ENCODE measurements around the gene SNAPC5.

- TF ChIP-seq ZNF282 (IDR thresholded peaks at IDR 0.05; ENCODE audit: partially characterized antibody) = no peak
- peak in 1 of 2 experiments; percentile 22; a peak in 2 of 4 replicates for TF ChIP-seq POLR2A (IDR thresholded peaks at IDR 0.05; ENCODE audit: insufficient read depth in 1 of 2, low read depth in 2 of 2, low read length in 2 of 2)
- TF ChIP-seq KDM1A (CRISPR knock-in tag; IDR thresholded peaks at IDR 0.05) = no peak
- TF ChIP-seq ZNF510 (CRISPR knock-in tag; IDR thresholded peaks at IDR 0.05; ENCODE audit: low read depth) = no peak
- no peak for TF ChIP-seq TP53 (CRISPR knock-in tag; conservative IDR thresholded peaks at IDR 0.05)
- no peak for TF ChIP-seq ZNF124 (CRISPR knock-in tag; IDR thresholded peaks at IDR 0.05)
- TF ChIP-seq SKI (IDR thresholded peaks at IDR 0.05; ENCODE audit: partially characterized antibody) = no peak
- TF ChIP-seq GATAD1 (CRISPR knock-in tag; IDR thresholded peaks at IDR 0.05) = no peak
Measured at GRCh38 chr15:66498501-66499386, 1.2 kb upstream of the SNAPC5 start.

Measured in HepG2 (cell line).